HG03108 (cell line): ENCODE data around the gene AGPS.

ENCODE experiments used
- ATAC-seq: cut with Tn5 transposase; IDR thresholded peaks from one replicate; pipeline ENCODE4 v1.9.1; 2021; ENCODE audit warnings: moderate library complexity; ENCODE audit not compliant: unreplicated experiment

Gene AGPS

GRCh38 chr2:177582000-177582399 is 189.4 kb downstream of the AGPS start:
- ATAC-seq = no peak

GRCh38 chr2:177584030-177584692 is 191.6 kb downstream of the AGPS start:
- no peak for ATAC-seq

GRCh38 chr2:177585234-177585863 is 192.8 kb downstream of the AGPS start:
- no peak for ATAC-seq

GRCh38 chr2:177586154-177586553 is 193.6 kb downstream of the AGPS start:
- ATAC-seq = no peak

- no peak for ATAC-seq
These were observed 194.8 kb downstream of the AGPS start for GRCh38 chr2:177587371-177587770.

- no peak for ATAC-seq
These were observed 196.1 kb downstream of the AGPS start for GRCh38 chr2:177588671-177589070.

GRCh38 chr2:177589186-177589585 is 196.6 kb downstream of the AGPS start:
- ATAC-seq = no peak

GRCh38 chr2:177592397-177592796 is 199.8 kb downstream of the AGPS start:
- no peak for ATAC-seq

- no peak for ATAC-seq
These were observed 200.4 kb downstream of the AGPS start for GRCh38 chr2:177592945-177593344.

GRCh38 chr2:177593402-177593801 is 200.8 kb downstream of the AGPS start:
- ATAC-seq = no peak
